AG04450 (cell line): ENCODE results near the gene FRMD4A. TPM values are rescaled to one million over a fixed set of nuclear protein-coding genes. Genes with fewer than 3 reads are reported as not detected.
A peak's percentile ranks its signal among the peaks of the same experiment; 100 is the strongest.

Experiments used
- CTCF ChIA-PET: fragments of 300-600, 350-600 bp; formaldehyde crosslinking; extraction: SDS; loops from one replicate; lab custom pipeline; 2022; ENCODE audit warnings: antibody characterized with exemption, inconsistent platforms; lab: Charles Lee
- POLR2A ChIA-PET: fragments of 350-600 bp; formaldehyde crosslinking; extraction: SDS; loops from one replicate; lab custom pipeline; 2021; ENCODE audit warnings: antibody characterized with exemption, inconsistent platforms; lab: Yijun Ruan, JAX
- DNase-seq: peaks from one replicate; pipeline ENCODE4 v3.0.0-alpha.2; 2011; ENCODE audit warnings: low read depth, low spot score
- H3K27ac ChIP-seq: one replicate; pipeline ENCODE4 v1.5.1; 2012; ENCODE audit warnings: low read depth, low read length, control low read depth
- H3K27me3 ChIP-seq: one replicate; pipeline ENCODE4 v1.6.0; 2012; ENCODE audit warnings: low read length; ENCODE audit not compliant: control insufficient read depth, insufficient read depth
- H3K4me3 ChIP-seq: 2 replicates; pipeline ENCODE4 v1.5.1; 2011; ENCODE audit warnings: mild to moderate bottlenecking, low read depth, low read length, control low read depth
- H3K9me3 ChIP-seq: 2 replicates; pipeline ENCODE4 v1.5.1; 2012; ENCODE audit warnings: low read length; ENCODE audit not compliant: control insufficient read depth, insufficient read depth
- CTCF ChIP-seq: IDR thresholded peaks from 2 replicates; pipeline ENCODE4 v1.5.1; 2011; ENCODE audit warnings: low read depth, low read length, control low read depth, inconsistent platforms
- polyA plus RNA-seq: library from polyadenylated mRNA; depleted of rRNA; stranded (reverse); fragments of >200 nt; gene quantifications from 2 replicates; pipeline ENCODE4 v1.2.3, GENCODE V29; 2011

Gene FRMD4A
- polyA plus RNA-seq, 1 experiment = 45.7 TPM

GRCh38 chr10:13844651-13845050, 486.1 kb downstream of the FRMD4A start:
- Histone ChIP-seq H3K4me3 (no peak overlapping the region), H3K9me3 (peaks cover 5% of the 10 kb centered on the region; the same call in 1 of the 2 replicates), H3K27ac (no peak overlapping the region), H3K27me3 (no peaks in the 10 kb centered on the region)
- DNase-seq = no peak
- TF ChIP-seq CTCF = no peak
- POLR2A ChIA-PET = no interaction called here
- CTCF ChIA-PET = no interaction called here

GRCh38 chr10:13842117-13842516, 488.6 kb downstream of the FRMD4A start:
- TF ChIP-seq CTCF = no peak
- no peak overlapping the region for H3K27ac ChIP-seq
- DNase-seq = no peak
- ChIA-PET CTCF (no interaction called here), POLR2A (no interaction called here)
- no peak overlapping the region for H3K4me3 ChIP-seq
- peaks cover 5% of the 10 kb centered on the region; the same call in 1 of the 2 replicates for H3K9me3 ChIP-seq
- no peaks in the 10 kb centered on the region for H3K27me3 ChIP-seq

GRCh38 chr10:13840036-13840435, 490.7 kb downstream of the FRMD4A start:
- Histone ChIP-seq H3K9me3 (peaks cover 5% of the 10 kb centered on the region; the same call in 1 of the 2 replicates), H3K27ac (peak overlapping the region; percentile 58), H3K4me3 (no peak overlapping the region), H3K27me3 (no peaks in the 10 kb centered on the region)
- ChIA-PET CTCF (no interaction called here), POLR2A (interaction anchor here (0.6 to 0.9 kb wide), 2 partner anchors 9 to 121 kb away, joined by 3 to 4 read pairs; no protein-coding TSS in a partner anchor)
- TF ChIP-seq CTCF = no peak
- DNase-seq = no peak

GRCh38 chr10:13839430-13839990, 491.2 kb downstream of the FRMD4A start:
- ChIA-PET POLR2A (interaction anchor here (0.6 to 0.9 kb wide), 2 partner anchors 9 to 122 kb away, joined by 3 to 4 read pairs; no protein-coding TSS in a partner anchor), CTCF (interaction anchor here (0.7 kb wide), 1 partner anchor 14 kb away, joined by 6 read pairs; no protein-coding TSS in a partner anchor)
- 0 out of 2 replicates have a peak, but pooled peaks have one; percentile 4 for TF ChIP-seq CTCF
- Histone ChIP-seq H3K27ac (peak overlapping the region; percentile 58), H3K4me3 (no peak overlapping the region), H3K9me3 (peaks cover 5% of the 10 kb centered on the region; the same call in 1 of the 2 replicates), H3K27me3 (no peaks in the 10 kb centered on the region)
- peak; percentile 74 for DNase-seq

- POLR2A ChIA-PET = no interaction called here
- Histone ChIP-seq H3K9me3 (peaks cover 5% of the 10 kb centered on the region; the same call in 1 of the 2 replicates), H3K4me3 (no peak overlapping the region), H3K27ac (no peak overlapping the region), H3K27me3 (no peaks in the 10 kb centered on the region)
- CTCF ChIA-PET = interaction anchor here (0.7 kb wide), 1 partner anchor 14 kb away, joined by 6 read pairs; no protein-coding TSS in a partner anchor
- no peak for TF ChIP-seq CTCF
- DNase-seq = no peak
Observed at GRCh38 chr10:13839030-13839429, 491.7 kb downstream of the FRMD4A start.
